Activated CD4-positive, CD25-positive, alpha-beta regulatory T cell (primary cell): ENCODE measurements around the gene GRM2.
A peak's percentile ranks its signal among the peaks of the same experiment; 100 is the strongest.

Source experiments
- DNase-seq, 4 experiments: peaks; one replicate each; lab custom pipeline; 2025; lab: John Stamatoyannopoulos, UW

GRM2 gene

DNA sequence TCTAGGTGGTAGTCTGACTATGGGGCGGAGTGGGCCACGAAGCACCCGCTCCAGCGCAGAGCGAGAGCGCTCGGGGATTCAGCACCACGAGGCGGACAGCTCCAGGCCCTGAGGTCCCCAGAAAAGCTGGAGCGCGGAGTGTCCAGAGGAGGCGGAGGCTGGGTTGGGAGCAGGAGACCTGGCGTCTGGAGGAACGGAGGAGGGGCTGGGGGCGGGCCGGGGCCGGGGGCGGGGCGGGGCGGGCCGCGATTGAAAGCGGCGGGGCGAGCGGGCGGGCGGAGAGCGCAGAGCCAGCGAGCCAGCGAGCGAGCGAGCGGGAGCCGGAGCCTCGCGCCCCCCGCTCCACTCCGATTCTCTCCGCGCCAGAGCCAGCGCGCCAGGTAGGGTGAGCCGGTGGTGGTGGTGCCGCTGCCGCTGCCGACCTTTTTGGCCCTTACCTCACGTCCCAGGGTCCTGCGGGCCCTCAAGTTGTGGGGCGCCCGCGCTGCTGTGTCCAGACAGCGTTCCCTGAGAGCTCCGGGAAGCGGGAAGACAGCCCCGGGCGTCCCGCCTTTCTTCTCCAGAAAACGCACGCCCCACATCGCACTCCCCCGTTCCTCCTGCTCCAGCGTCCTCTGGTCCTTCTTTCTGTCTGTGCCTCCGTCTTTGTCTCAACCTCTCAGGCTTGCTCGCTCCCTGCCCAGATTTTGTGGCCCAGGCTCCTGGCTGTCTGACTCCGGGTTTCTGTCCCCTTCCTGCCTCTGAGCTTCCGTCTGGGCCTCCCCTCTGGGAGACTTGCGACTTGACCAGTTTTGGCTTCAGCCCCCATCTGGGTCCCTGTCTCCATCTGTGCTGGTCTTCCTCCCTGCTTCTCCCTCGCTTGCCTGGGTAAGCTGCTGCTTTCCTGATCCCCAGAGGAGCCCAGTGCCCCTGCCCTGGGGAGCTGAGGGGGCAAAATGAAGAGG lies at the start of gene GRM2:
Gene GRM2 (plus strand): TSS at position 281 of the 944 bp plus-strand sequence. CDS start 1,916 bp downstream, outside the sequence.
- DNase-seq, result no peak

DNA sequence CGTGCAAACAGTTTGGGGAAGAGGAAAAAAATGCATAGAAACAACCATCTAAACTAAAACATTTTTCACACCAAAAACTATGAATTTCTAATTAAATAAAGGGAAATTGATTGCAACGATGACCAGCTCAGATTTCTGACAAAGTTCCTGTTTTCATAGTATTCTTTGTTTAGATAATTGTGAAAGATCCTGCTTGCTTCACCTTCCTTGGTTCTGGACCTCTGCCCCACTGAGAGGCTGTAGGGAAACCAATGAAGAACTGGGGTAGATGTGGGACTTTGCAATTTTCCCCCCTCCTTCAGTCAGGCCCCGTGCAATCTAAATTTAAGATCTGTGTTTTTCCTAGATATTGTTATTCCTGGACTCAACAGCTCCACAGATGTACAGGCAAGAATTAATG lies 49.6 kb upstream of the GRM2 start:
- no peak for DNase-seq

DNA sequence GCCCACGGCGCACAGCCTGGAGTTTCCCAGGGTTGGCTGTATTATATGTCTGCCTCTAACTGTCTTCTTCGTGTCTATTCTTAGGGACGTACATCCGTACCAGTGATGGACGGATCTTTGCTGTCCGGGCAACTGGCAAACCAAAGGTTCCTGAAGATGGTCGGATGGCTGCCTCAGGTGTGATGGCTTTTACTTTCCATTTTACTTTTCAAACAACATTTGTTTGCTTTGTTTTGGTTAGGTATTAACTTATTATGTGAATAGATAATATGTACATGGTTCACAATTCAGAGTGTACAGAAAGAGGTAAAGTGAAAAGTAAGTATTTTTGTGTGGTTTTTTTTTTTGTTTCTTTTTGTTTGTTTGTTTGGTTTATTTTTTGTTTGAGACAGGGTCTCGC lies 46.9 kb upstream of the GRM2 start:
- no peak for DNase-seq

DNA sequence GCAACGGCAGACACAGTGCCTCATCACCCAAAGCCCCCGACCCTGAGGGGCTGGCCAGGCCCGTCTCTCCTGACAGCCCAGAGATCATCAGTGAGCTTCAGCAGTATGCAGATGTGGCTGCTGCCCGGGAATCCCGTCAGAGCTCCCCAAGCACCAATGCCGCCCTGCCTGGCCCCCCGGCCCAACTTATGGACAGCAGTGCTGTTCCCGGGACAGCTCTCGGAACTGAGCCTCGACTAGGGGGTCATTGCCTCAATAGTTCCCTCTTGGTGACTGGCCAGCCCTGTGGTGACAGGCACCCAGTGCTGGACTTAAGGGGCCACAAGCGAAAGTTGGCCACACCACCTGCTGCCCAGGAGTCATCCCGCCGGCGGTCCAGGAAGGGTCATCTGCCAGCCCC lies 44.4 kb upstream of the GRM2 start:
- no peak for DNase-seq

- no peak for DNase-seq
Measured at GRCh38 chr3:51668756-51669155, 38.1 kb upstream of the GRM2 start.

GRCh38 chr3:51669241-51670052 lies 37.4 kb upstream of the GRM2 start:
- peak; percentile 44 to 79 (median 56) for DNase-seq

- DNase-seq, result no peak
Measured at GRCh38 chr3:51670053-51670822, 36.6 kb upstream of the GRM2 start.

GRCh38 chr3:51670823-51671733 lies 35.8 kb upstream of the GRM2 start, which contains the start of gene TEX264:
TEX264 (plus strand) TSS chr3:51671252; CDS start chr3:51674305, 3,053 bp downstream.
- DNase-seq, result peak; percentile 73 to 96 (median 88)

DNA sequence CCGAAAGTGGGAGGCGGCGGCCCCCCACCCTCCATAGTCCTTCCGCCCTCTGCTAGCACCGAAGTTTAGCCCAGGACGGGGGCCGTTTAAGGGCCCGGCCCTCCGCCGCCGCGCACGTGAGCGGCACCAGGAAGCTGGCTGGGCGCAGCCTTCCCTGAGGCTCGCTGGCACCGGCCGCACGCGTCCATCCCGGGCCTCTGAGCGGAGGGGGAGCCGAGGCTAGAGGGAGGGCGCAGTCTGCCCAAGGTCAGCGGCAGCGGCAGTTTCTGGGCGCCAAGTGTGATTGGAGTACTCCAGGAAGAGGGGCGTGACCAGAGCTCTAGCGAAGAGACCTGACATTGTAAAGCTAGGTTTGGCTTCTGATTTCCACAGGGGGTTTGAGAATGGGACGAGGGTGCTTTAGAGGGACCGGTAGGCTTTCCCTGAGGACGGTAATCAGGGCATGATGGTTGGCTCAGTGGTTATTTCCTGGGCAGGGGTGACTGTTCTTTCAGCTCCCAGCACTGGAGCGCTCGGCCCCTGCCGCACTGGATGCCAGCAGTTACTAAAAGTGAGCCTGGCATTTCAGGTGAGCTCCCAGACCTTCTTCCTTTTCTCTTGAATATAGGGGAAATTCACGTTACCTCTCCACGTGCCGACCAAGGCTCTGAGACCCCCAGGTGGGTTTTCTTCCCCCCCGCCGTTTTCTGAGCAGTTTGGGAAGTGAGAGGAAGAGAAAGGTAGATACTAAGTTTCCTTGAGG lies 35.0 kb upstream of the GRM2 start:
- DNase-seq, result peak in 2 of 4 experiments; percentile 16 to 38

DNA sequence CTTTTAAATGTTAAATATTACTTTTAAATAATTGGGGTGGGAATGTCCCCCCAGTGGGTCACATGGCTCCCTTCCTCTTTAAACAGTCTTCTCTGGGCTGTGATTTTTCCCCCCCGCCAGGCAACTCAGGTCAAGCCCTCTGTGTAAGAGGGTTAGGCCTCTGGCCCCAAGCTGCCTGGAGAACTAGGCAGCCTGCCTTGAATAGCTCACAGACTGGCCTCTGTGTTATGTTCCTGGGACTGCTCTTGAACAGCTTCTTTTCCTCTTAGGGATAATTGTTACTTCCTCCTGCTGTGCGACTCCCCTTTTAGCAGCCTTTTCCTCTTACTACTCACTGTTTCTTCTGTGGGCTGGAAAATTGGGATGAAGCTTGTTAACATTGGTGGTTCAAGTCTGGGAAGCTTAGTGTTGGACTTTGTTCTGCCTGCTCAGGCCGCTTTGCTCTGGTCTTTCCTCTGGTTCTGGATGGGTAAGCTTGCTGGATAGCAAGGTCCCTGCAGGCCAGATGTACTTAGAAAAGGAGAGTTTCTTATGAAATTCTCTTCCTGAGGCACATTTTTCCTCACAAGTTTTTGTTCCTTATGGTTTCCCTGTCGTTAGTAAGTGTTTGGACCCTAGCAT lies 33.6 kb upstream of the GRM2 start:
- no peak for DNase-seq

DNA sequence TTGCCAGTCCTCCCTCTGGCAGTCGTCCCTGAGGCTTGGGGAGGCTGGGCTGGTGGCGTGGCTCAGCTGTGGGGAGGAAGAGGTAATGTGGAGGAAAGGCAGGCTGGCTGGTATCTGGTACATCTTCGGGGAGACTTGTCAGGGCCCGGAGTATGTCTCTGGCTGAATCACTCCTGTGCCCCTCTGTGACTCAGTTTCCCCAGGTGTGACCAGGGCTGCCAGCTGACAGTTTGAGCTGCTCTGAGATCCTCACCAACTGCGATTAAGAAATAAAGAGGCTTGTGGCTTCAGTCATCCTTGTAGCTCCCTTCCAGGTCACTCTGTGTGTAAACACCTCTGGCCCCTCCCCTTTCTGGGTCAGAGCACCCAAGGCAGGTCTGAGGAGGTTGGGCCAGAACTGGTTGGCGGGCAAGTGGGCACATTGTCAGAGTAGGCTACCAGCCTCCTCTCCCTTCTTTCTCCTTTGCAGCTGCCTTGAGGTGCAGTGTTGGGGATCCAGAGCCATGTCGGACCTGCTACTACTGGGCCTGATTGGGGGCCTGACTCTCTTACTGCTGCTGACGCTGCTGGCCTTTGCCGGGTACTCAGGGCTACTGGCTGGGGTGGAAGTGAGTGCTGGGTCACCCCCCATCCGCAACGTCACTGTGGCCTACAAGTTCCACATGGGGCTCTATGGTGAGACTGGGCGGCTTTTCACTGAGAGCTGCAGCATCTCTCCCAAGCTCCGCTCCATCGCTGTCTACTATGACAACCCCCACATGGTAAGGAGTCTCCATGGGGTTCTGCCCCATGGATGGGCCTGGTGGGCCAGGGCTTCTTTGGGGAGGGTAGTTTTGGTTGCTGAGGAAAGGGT lies 32.8 kb upstream of the GRM2 start:
- DNase-seq, result no peak

- DNase-seq, result no peak
Measured at GRCh38 chr3:51675201-51675611, 31.7 kb upstream of the GRM2 start.

- no peak for DNase-seq
Measured at GRCh38 chr3:51676102-51676640, 30.7 kb upstream of the GRM2 start.

DNA sequence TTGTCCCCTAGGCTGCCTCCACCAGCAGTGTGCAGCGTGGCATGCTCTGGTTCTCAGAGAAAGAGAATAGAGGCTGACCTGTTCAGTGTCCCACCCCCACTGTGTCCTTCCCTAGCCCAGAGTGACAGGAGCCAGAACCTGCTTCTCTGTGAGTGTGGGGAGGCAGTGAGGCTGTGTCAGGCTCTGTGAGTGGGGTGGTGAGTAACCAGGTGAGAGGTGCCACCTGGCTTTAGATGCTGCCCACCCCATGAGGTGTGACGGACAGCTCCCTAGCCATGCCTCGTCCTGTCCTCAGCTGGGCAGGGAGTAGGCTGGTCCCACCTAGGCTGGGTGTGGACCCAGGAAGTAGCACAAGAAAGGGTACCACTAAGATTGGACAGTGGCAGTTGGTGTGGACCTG lies 29.5 kb upstream of the GRM2 start:
- no peak for DNase-seq

DNA sequence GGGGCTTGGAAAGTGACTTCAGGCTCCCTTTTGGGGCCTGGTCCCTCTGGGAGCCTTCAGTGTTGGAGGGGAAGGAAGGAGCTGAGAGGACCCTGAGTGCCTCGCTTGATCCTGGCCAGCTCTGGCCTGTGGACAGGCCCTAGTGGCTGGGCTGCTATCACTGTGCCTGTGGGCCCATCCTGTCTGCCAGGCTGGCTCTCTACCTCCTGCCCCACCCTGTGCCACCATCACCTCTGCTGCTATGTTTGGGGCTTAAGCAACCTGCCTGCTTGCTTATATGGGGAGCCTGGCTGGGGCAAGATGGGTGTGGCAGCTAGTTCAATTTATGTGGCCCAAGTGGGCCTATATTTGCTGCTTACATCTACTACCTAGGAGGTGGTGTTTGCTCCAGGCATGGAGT lies 28.7 kb upstream of the GRM2 start:
- DNase-seq, result no peak

GRCh38 chr3:51678641-51679040 lies 28.2 kb upstream of the GRM2 start:
- no peak for DNase-seq

- no peak for DNase-seq
Measured at GRCh38 chr3:51679318-51679717, 27.6 kb upstream of the GRM2 start.

DNA sequence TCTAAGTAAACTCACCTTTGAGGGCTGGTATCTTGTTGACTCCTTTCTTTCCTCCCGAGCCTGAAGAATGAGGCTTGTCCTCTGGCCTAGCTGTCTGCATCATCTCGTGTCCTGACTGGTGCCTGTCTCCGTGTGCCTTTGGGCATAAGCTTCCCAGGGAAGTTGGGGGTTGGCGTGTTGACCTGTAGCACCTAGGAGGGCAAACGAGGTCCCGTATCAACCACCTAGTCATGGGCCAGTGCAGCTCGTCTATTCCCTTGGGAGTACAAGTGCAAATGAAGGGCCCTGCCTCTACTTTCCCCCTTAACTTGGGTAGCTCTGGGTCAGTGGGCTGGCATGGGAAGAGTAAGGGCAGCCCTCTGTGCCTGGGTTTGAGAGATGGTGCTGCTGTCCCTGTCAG lies 27.1 kb upstream of the GRM2 start:
- DNase-seq, result no peak
